Thoracic aorta (tissue), 2 donors: ENCODE measurements around the gene SPINDOC. TPM values are rescaled to one million over a fixed set of nuclear protein-coding genes. Genes with fewer than 3 reads are reported as not detected.

Experiments
- ATAC-seq: fragments of 150-250 bp; one replicate; pipeline ENCODE4 v1.8.0; 2017; ENCODE audit warnings: low read depth; ENCODE audit not compliant: insufficient number of reproducible peaks, low FRiP score
- DNase-seq: peaks from one replicate; pipeline ENCODE4 v3.0.0-alpha.2; 2020; ENCODE audit warnings: low spot score
- H3K27ac ChIP-seq, 2 donors: fragments of 200-600 bp; sonication (generic); 1 replicate in 1 of 2; 2 replicates in 1 of 2; pipeline ENCODE4 v1.5.1; 2016; ENCODE audit warnings: mild to moderate bottlenecking in 2 of 2, moderate library complexity in 2 of 2
- H3K27me3 ChIP-seq: fragments of 200-600 bp; sonication (generic); replicated peaks from 2 replicates; pipeline ENCODE4 v1.6.0; 2016; ENCODE audit warnings: mild to moderate bottlenecking; ENCODE audit not compliant: insufficient read depth
- H3K36me3 ChIP-seq: fragments of 200-600 bp; sonication (generic); one replicate; pipeline ENCODE4 v1.5.1; 2016
- H3K4me1 ChIP-seq, 2 donors: fragments of 200-600 bp; sonication (generic); 1 replicate in 1 of 2; 2 replicates in 1 of 2; pipeline versions ENCODE4 v1.5.1 to v1.6.0; 2016; ENCODE audit warnings: low read depth in 2 of 2, mild to moderate bottlenecking in 1 of 2; ENCODE audit not compliant: control insufficient read depth in 1 of 2
- H3K4me3 ChIP-seq: fragments of 200-600 bp; sonication (generic); 2 replicates; pipeline ENCODE4 v1.5.1; 2016; ENCODE audit warnings: mild to moderate bottlenecking
- H3K9me3 ChIP-seq: fragments of 200-600 bp; sonication (generic); 2 replicates; pipeline ENCODE4 v1.5.1; 2016
- CTCF ChIP-seq: fragments of 200-600 bp; sonication (generic); IDR thresholded peaks from one replicate; pipeline ENCODE4 v1.5.1; 2019; ENCODE audit warnings: antibody characterized with exemption
- total RNA-seq, 2 donors: library from RNA; depleted of rRNA; stranded (reverse); fragments of >200 nt; gene quantifications; one replicate each; pipeline versions ENCODE4 v1.1.0 to v1.2.3, GENCODE V29; 2016

Gene SPINDOC, protein sequence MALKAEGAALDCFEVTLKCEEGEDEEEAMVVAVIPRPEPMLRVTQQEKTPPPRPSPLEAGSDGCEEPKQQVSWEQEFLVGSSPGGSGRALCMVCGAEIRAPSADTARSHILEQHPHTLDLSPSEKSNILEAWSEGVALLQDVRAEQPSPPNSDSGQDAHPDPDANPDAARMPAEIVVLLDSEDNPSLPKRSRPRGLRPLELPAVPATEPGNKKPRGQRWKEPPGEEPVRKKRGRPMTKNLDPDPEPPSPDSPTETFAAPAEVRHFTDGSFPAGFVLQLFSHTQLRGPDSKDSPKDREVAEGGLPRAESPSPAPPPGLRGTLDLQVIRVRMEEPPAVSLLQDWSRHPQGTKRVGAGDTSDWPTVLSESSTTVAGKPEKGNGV
- total RNA-seq, result 10 to 100 TPM; 14.8 to 16.4 TPM

- ATAC-seq (peak; percentile 69), DNase-seq (no peak)
- Histone ChIP-seq H3K27ac (peak within 1 kb of the TSS in 1 of 2 donors; percentile 65), H3K9me3 (no peaks in the 10 kb centered on the region), H3K4me1 (peaks cover 0 to 22% of the 10 kb centered on the region in 2 donors), H3K27me3 (no peaks in the 10 kb centered on the region), H3K36me3 (peaks cover 6% of the 10 kb centered on the region), H3K4me3 (peak within 1 kb of the TSS; percentile 85)
- TF ChIP-seq CTCF, result no peak
These were observed at the start of gene SPINDOC for GRCh38 chr11:63813035-63813562. Gene SPINDOC (plus strand): TSS chr11:63813456. CDS start chr11:63813687, 231 bp downstream.

DNA sequence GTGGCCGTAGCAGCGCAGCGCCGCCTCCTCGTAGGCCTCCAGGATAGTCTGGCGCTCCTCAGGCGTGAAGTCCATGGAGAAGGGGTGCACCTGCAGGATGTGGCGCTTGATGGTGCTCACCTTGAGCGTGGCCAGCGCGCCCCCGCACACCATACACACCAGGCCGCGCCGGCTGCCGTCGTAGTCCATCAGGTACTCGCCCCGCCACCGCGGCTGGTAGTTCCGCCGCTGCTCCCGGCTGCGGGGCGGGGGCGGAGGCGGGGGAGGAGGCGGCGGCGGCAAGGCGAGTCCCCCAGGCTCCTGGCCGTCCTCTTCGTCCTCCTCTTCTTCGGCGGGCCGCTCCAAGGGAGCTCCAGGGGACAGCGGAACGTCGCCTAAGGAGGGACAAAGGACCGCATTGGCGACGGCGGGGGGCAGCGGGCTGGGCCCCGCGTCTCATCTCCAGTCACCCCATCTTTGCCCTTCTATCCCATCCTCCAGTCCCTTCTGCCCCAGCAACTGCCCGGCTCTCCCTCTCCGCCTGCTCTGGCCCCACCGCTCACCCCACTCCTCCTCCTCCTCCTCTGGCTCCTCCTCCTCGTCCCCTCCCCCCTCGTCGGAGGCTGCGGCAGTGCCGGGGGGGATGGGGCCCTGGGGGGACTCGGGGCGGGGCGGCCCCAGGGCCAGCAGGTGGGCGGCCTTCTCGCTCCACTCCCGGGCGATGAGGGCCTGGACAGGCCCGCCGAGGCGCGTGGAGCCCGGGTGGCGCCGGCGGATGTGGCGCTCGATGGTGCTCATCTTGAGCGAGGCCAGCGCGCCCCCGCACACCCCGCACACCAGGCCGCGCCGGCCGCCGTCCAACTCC lies 49.5 kb upstream of the SPINDOC start:
- no peak for DNase-seq
- Histone ChIP-seq H3K4me3 (peak overlapping the region; percentile 80), H3K27ac (peak overlapping the region in 1 of 2 donors; percentile 32), H3K36me3 (no peaks in the 10 kb centered on the region), H3K27me3 (no peaks in the 10 kb centered on the region), H3K4me1 (peaks cover 11 to 32% of the 10 kb centered on the region in 2 donors), H3K9me3 (no peaks in the 10 kb centered on the region)
- no peak for ATAC-seq
- no peak for TF ChIP-seq CTCF

DNA sequence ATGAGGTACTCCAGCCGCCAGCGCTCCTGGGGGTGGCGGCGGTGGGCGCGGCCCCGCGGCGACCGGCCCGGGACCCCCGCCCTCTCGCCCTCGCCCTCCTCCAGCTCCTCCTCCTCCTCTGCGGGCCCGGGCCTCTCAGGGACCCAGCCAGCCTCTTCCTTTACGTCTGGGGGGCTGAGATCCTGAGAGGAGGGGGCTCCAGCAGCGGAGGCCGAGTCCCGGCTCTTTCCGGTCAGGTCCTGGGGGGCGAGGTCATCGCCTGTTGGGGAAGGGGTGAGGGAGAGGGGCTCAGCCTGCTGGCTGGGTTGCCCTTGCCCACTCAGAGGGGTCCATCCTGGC lies 48.9 kb upstream of the SPINDOC start:
- Histone ChIP-seq H3K4me1 (peaks cover 11 to 32% of the 10 kb centered on the region in 2 donors), H3K9me3 (no peaks in the 10 kb centered on the region), H3K27me3 (no peaks in the 10 kb centered on the region), H3K4me3 (no peak overlapping the region), H3K36me3 (no peaks in the 10 kb centered on the region), H3K27ac (no peak overlapping the region)
- DNase-seq (no peak), ATAC-seq (no peak)
- TF ChIP-seq CTCF, result no peak

GRCh38 chr11:63764679-63765647 lies 48.3 kb upstream of the SPINDOC start:
- Histone ChIP-seq H3K4me3 (no peak overlapping the region), H3K27me3 (no peaks in the 10 kb centered on the region), H3K36me3 (no peaks in the 10 kb centered on the region), H3K27ac (no peak overlapping the region), H3K9me3 (no peaks in the 10 kb centered on the region), H3K4me1 (peaks cover 14 to 37% of the 10 kb centered on the region in 2 donors)
- ATAC-seq (no peak), DNase-seq (no peak)
- no peak for TF ChIP-seq CTCF
